CD4-positive, alpha-beta T cell treated with Interleukin-15 for 1 hour (primary cell): Measurements from ENCODE around the gene ATF6.
A peak's percentile ranks its signal among the peaks of the same experiment; 100 is the strongest.
"Not testable (repeated sequence)": the region's sequence is repeated elsewhere in the genome, so short reads cannot be mapped to it uniquely, and the experiment has no call there.

Source experiments
- DNase-seq: peaks from one replicate; pipeline ENCODE4 v3.0.0-alpha.2; 2020

Gene ATF6, protein sequence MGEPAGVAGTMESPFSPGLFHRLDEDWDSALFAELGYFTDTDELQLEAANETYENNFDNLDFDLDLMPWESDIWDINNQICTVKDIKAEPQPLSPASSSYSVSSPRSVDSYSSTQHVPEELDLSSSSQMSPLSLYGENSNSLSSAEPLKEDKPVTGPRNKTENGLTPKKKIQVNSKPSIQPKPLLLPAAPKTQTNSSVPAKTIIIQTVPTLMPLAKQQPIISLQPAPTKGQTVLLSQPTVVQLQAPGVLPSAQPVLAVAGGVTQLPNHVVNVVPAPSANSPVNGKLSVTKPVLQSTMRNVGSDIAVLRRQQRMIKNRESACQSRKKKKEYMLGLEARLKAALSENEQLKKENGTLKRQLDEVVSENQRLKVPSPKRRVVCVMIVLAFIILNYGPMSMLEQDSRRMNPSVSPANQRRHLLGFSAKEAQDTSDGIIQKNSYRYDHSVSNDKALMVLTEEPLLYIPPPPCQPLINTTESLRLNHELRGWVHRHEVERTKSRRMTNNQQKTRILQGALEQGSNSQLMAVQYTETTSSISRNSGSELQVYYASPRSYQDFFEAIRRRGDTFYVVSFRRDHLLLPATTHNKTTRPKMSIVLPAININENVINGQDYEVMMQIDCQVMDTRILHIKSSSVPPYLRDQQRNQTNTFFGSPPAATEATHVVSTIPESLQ

DNA sequence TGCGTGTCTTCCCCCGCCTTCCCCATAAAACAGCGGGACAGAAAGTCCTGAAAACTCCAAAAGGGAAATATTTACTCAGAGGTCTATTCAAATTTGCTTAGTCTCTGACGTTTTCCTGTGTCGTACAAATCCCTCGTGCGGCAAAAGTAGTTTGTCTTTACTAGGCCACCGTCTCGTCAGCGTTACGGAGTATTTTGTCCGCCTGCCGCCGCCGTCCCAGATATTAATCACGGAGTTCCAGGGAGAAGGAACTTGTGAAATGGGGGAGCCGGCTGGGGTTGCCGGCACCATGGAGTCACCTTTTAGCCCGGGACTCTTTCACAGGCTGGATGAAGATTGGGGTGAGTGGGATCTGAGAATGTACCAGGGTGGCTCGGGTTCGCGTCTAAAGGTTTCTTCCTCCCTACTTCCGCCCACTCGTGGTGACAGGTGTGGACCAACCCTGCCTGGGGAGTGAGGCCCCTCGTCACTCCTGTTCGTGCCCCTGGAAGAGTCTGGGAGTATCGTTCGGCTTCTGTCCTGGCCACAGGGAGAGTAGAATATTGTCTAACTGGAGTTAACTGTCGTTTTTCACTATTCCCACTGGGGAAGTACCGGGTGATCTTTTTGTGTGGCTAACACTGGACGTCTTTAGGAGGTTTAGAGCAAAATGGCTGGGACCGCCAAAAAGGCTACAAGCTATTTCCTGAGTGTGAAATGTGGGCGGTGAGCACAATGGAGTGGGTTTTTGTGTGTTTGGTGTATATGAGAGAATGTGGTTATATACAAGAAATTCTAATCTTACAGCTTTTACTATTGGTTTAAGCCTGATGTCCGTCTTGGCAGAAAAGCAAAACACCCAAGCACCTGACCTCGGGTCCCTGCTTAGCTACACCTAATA, at the start of gene ATF6:
Gene ATF6, plus strand, starts transcription at position 219 of the 880 bp plus-strand sequence. Its CDS starts 41 bp downstream, at position 260.
- peak; percentile 83 for DNase-seq

DNA sequence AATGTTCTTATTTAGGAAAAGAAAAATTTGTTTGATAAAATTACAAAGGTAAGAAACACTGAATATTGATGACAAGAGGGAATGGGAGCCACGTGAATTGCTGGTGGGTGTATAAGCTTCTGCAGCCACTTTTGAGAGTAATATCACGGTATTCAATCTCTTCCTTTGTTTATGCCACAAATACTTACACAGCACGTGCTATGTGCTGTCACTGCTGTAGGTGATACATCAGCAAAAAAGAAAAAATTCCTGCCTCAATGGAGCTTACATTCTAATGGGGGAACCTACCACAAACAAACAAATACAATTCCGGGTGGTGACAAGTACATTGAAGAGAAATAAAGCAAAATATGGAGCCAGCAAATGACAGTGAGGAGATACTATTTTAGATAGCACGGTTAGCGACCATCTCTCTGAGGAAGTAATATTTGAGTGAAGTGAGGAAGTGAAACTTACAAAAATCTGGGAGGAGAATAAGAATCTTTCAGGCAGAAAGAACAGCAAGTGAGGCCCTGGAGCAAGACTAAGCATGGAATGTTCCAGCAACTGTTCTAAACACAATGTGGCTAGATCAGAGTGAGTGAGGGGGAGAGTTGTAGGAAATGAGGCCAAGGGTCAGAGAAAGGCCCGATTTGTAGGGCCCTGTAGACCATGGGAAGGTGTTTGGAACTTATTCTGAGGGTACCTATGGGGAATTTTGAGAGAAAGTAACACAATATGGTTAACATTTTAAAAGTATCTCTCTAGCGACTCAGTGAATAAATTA, 47.4 kb upstream of the ATF6 start:
- no peak for DNase-seq

DNA sequence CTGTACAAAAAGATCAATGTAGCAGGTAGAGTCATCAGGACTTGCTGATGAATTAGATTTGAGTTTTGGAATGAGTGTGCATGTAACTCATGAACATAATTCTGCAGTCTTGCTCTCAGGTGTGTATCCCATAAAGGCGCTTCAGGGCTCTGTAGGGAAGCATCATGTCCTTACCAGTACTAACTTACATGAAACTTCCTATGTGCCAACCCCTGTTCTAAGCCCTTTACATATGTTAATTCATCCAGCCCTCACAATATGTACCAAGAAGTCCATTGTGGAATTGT, 46.9 kb upstream of the ATF6 start:
- no peak for DNase-seq

DNA sequence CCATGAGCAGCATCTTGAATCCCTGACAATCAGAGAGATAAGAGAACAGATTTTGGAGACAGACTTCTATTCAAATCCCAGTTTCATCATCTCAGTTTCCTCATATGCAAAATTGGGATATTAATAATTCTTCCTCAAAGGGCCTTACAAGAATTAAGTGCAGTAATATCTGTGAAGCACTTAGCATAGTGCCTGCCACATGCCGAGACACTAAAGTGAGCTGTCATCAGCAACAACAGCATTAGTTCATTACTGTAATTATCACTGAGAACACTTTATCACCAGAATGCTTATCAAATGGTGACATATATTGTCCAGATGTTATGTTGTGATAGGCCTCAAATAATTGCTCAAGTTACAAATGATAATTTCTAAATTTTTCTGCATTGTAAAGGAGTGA, 45.7 kb upstream of the ATF6 start:
- DNase-seq: no peak

DNA sequence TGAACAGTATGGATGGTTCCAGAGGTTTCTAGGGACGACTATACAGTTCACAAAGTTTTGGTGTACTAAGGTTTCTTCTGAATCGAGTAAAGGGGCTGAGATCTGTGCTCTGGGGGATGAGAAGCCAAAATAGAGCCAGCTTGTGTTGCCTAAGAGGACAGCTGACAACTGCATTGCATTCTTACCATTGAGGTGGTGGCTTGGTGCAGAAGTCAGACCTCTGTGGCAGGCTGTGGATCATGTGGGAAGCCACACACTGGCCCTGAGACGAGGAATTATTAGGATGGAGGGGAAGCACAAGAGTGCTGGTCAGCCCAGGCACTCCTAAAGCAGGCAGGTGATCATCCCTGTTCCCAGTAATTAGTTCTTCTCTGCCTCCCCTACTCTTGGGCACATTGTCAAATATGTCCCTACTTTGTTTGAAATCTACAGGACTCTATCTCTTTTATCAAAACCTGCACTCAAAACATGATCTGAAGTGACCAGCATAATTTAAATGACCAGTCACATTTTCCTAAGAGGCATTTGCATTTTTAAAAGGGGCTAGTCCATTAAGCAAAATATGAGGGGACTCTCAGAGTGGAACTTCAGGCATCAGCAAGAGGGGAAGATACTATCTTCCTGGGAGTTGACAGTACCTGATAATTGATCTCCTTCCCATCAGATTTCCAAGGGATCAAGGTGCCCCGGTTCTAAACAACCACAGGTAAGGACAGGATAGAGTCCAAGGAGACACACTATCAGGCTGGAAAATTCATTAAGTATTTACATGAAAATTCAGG, 45.0 kb upstream of the ATF6 start, which contains the start of gene FCRLB:
Gene FCRLB, plus strand, starts transcription at position 589 of the 782 bp plus-strand sequence. CDS start 1,129 bp downstream, outside the sequence.
- no peak for DNase-seq

DNA sequence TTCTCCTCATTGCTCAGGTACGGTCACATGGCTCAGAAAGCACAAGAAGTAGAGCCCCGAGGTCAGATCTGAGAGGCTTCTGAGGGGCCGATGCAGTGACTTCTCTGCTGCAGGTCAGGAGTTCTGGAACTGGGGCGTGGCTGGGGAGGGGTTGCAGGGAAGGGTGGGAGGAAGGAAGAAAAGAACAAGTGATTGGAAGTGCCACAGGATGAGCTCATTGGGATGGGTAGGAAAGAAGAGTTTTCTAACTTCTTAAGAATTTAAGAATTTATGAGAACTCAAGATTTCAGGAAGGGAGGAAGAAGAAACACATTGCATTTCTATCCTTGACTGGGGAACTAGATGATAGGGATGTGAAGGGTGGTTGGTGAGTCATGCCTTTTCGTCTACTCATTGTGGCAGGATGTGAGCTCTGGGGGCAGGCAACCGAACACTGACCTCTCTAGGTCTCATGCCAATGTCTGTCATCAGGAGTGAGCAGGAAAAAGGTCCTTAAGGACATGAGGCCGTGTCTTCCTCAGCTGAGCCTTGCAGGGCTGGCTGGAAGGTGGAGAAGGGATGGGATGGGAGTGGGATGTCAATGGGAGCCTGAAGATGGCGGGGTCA, 44.3 kb upstream of the ATF6 start:
- DNase-seq: peak; percentile 53

DNA sequence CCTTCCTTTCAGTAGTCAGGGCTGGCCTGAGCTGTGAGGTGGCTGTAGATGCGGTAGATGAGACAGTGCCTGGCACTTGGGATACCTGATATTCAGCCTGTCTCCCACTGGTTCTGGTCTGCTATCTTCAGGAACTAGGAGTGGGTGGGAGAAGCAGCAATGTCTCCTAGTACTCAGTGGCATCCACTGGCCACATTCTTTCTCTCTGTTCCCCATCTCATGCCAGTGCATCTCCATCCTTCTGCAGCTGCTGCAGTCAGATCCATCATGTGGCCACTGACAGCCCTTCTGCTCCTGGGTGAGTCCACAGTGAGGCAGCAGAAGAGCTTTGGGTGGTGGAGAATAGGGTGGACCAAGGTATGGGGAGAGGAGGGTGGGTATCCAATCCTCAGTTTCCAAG, 43.7 kb upstream of the ATF6 start:
- no peak for DNase-seq

DNA sequence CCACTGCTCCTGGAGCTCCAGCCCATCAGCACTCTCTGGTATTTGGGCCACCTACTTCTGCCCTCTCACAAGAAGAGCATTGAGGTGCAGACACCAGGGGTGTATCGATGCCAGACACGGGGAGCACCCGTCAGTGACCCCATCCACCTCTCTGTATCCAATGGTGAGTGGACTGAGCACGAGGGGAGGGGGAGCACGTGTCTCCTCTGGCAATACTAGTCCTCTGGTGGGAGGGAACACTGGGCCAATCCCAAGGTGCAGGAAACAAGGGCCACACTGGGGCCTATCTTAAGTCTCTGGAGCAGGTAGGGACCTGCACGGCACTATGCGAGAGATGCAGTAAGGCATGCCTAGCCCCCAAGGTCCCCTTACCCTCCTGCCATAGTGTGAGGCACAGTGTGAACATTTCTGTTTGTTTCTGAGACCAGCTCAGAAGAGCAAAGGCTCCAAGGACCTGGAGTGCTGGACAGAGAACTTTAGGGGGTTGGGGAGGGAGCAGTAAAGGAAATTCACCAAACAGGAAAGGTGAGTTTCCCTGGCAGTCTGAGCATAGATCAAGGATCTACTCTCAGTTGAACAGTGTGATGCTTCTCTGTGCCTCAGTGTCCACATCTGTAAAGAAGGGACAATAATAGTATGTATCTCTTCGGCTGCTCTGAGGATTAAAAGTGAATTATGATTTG, 42.5 kb upstream of the ATF6 start:
- DNase-seq: no peak

DNA sequence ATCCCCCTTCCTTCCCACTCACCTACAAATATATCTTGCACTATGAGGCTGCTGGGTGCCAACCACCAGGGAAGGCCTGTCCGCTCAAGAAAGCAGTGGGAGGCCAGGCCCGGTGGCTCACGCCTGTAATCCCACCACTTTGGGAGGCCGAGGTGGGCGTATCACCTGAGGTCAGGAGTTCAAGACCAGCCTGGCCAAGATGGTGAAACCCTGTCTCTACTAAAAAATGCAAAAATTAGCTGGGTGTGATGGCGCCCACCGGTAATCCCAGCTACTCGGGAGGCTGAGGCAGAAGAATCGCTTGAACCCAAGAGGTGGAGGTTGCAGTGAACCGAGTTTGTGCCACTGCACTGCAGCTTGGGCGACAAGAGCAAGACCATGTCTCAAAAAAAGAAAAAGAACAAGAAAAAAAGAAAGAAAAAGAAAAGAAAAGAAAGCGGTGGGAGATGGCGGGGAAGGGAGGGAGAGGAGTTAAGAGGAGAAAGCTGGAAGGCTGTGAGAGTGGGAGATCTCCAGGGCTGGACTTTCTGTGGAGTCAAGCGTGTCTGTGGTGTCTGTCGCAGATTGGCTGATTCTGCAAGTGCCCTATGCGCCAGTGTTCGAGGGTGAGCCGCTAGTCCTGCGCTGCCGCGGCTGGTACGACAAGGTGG, 40.7 kb upstream of the ATF6 start:
- DNase-seq: not testable (repeated sequence)

DNA sequence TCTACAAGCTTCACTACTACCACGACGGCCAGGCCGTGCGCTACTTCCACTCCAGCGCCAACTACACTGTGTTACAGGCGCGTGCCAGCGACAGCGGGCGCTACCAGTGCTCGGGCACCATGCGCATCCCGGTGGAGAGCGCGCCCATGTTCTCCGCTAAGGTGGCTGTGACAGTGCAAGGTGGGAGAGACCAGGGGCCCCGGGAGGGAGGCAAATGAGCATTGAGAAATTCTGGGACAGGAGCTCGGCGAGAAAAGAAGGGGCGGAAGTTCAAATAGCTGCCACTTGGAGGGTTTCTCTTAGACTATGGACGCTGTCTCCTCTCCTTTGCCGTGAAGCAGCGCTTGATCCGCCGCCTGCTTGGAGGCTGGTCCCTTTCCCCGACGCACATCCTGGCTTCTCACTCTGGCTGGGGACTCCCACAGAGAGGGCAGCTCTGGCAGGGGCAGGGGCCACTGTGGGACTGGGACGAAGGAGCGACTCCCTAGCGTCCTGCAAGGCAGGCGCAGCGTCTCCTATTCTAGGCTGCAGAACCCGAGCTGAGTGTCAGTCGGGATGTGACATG, 40.1 kb upstream of the ATF6 start:
- DNase-seq: peak; percentile 38

DNA sequence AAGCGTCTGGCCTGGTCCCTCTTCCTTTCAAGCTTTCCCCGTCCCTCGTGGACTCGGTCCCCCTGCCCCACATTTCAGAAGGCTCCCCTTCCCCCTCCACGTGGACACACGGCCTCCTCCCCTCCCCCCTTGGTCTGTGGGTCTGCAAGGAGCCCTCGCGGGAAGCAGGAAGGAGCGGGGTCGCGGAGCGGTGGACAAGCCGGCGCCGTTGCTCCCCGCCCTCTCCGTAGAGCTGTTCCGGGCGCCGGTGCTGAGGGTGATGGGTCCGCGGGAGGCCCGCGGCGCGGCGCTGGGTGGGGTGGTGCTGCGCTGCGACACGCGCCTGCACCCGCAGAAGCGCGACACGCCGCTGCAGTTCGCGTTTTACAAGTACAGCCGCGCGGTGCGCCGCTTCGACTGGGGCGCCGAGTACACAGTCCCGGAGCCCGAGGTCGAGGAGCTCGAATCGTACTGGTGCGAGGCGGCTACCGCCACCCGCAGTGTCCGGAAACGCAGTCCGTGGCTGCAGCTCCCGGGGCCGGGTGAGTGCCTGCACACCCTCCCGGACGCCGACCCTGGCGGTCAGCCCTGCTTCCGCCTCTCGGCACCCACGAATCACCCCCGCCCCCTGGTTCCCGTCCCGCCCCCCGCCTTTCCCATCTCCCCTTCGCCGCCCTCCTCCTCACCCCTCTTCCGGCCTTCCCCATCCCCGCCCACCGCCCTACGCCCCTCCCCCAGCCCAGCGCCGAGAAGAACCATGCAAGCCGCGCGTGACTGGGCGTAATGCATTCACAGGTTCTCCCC, 39.5 kb upstream of the ATF6 start:
- DNase-seq: peak; percentile 71

DNA sequence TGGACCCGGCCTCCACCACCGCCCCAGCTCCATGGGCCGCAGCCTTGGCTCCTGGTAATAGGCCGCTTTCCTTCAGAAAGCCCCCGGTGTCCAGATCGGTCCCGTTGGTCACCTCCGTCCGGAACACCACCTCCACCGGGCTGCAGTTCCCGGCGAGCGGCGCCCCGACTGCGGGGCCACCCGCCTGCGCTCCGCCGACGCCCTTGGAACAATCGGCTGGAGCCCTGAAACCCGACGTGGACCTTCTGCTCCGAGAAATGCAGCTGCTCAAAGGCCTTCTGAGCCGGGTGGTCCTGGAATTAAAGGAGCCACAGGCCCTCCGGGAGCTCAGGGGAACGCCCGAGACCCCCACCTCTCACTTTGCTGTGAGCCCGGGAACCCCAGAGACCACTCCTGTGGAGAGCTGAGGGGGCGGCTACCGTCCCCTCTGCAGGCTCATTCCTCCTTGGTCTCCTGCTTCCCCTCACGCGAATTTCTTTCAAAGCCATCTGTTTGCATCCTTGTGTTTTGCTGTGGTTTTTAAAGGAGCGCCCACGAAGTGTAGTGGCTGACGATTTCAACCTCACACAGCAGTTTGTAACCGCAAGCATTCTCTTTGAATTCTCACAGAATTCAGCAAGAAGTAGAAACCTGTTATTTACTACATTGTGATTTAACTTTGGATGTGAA, 38.7 kb upstream of the ATF6 start:
- DNase-seq: peak; percentile 22

DNA sequence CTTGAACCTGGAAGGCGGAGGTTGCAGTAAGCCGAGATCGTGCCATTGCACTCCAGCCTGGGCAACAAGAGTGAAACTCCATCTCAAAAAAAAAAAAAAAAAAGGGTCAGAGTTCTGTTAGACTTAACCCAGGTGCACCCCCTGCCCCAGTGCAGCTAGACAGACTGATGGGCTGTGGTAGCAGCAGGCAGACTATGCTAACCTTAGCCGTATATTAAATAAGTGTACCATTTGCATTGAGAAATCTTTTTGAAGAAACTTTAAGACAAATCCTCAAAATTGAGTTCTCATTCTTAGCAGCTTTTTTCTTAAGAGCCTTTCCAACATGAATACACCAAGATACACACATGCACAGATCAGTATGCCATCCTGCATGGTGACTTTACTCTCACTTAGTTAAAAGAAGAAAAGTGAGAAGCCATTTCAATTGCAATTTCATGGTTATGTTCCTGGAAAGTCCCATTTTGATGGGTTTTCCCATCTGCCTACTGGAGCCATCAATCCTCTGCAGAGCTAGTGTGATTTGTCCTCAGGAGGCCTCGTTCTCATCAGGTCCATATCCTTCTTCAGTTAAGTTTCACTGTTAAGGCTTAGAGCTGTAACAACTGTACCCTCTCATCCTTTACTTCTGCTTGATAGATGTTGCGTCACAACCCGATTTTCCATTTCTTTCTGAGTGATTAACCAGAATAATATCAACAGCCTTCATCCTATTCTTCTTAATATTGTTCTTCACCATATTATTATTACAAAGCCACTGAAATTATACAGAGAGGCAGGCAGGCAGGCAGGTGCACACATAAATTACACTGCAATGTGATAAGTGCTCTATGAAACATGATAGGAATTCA, 37.5 kb upstream of the ATF6 start:
- no peak for DNase-seq

DNA sequence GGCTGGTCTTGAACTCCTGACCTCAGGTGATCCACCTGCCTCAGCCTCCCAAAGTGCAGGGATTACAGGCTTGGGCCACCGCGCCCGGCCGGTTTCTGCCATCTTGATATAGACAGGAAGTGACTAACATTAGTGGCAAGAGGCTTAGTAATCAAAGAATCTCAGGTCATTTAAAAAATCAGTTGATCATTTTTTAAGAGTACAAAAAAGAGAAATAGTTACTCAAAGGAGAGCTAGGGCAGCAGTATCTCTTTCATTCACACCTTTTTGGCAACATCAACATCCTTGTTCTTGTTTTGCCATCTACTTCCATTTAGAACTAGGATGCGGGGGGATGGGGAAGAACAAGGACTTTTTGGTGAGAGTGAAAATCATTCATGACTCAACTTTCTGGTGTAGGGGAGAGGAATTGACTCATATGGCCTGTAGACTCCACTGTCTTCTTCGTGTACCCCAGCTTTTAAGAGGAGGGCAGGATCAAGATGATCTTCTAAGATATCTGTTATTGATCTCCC, 36.0 kb upstream of the ATF6 start:
- no peak for DNase-seq

DNA sequence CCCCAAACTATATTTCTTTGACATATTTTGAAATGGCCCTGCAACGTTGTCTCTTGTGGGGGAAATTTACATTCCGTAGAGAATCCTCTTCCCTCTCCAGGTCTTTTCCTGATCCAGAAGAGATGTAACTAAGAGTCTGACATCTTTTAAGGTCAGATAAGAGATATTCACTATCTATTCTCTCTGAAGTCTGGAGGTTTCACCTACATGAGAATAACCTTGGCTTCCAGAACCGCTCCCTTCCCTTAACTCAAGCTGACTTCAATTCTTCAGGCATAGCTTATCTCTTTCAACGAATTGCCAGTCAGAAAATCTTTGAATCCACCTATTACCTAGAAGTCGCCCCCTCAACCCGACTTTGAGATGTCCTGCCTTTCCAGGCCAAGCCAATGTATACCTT, 34.9 kb upstream of the ATF6 start:
- no peak for DNase-seq

DNA sequence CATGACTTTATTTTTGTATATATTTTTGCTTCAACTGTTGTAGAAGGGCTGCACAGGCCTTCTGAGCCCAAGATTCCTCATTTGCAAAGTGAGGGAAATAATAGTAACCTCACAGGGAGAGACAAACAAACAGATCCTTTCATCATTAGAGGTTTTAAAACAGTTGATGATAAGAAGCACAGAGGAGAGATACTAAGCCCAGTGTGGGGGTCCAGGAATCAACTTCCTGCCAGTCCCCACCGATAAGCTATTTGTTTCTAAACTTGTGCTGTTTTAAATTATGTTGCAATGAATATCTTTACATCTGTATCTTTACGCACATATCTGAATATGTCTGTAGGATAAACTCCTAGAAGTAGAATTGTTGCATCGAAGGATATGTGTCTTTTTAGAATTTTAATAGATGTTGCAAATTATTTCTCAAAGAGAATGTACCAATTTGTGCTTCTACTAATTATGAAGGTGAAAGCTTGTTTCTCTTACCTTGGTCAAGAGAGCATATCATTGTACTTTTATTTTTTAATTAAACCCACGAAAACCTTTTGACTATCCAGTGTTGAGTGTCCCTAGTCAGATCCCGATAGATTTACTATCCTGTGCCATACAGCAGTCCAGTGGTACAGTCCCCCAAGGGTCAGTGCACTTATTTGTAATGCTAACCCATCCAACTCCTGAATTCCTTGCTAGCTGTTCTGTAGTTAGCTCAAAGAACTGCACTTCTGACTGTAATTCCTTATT, 34.0 kb upstream of the ATF6 start:
- no peak for DNase-seq

DNA sequence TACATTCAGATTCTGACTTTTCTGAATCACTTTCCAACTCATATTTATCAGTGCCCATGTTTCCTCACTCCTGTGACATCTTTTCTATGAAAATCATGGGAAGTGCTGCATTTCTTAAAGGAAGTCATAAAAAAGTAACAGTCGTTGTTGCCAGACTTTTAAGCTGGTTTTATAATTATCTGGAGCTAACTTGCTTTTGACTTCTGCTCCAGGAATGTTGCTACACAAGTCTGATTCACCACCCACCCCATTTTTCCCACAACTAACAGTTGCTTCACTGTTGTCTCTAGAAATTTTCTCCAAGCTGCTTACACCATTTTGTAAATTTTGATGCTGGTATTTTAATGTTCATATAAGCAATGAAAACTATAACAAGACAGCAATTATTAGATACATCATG, 32.6 kb upstream of the ATF6 start:
- no peak for DNase-seq
